Thoracic aorta (tissue), 2 donors: ENCODE measurements around the gene OCRL. TPM values are rescaled to one million over a fixed set of nuclear protein-coding genes. Genes with fewer than 3 reads are reported as not detected.
A peak's percentile ranks its signal among the peaks of the same experiment; 100 is the strongest.
"Not testable (repeated sequence)": the region's sequence is repeated elsewhere in the genome, so short reads cannot be mapped to it uniquely, and the experiment has no call there.

ENCODE experiments used
- ATAC-seq: fragments of 150-250 bp; one replicate; pipeline ENCODE4 v1.8.0; 2017; ENCODE audit warnings: low read depth; ENCODE audit not compliant: insufficient number of reproducible peaks, low FRiP score
- DNase-seq: peaks from one replicate; pipeline ENCODE4 v3.0.0-alpha.2; 2020; ENCODE audit warnings: low spot score
- H3K27ac ChIP-seq, 2 donors: fragments of 200-600 bp; sonication (generic); 1 replicate in 1 of 2; 2 replicates in 1 of 2; pipeline ENCODE4 v1.5.1; 2016; ENCODE audit warnings: mild to moderate bottlenecking in 2 of 2, moderate library complexity in 2 of 2
- H3K27me3 ChIP-seq: fragments of 200-600 bp; sonication (generic); replicated peaks from 2 replicates; pipeline ENCODE4 v1.6.0; 2016; ENCODE audit warnings: mild to moderate bottlenecking; ENCODE audit not compliant: insufficient read depth
- H3K36me3 ChIP-seq: fragments of 200-600 bp; sonication (generic); one replicate; pipeline ENCODE4 v1.5.1; 2016
- H3K4me1 ChIP-seq, 2 donors: fragments of 200-600 bp; sonication (generic); 1 replicate in 1 of 2; 2 replicates in 1 of 2; pipeline versions ENCODE4 v1.5.1 to v1.6.0; 2016; ENCODE audit warnings: low read depth in 2 of 2, mild to moderate bottlenecking in 1 of 2; ENCODE audit not compliant: control insufficient read depth in 1 of 2
- H3K4me3 ChIP-seq: fragments of 200-600 bp; sonication (generic); 2 replicates; pipeline ENCODE4 v1.5.1; 2016; ENCODE audit warnings: mild to moderate bottlenecking
- H3K9me3 ChIP-seq: fragments of 200-600 bp; sonication (generic); 2 replicates; pipeline ENCODE4 v1.5.1; 2016
- CTCF ChIP-seq: fragments of 200-600 bp; sonication (generic); IDR thresholded peaks from one replicate; pipeline ENCODE4 v1.5.1; 2019; ENCODE audit warnings: antibody characterized with exemption
- total RNA-seq, 2 donors: library from RNA; depleted of rRNA; stranded (reverse); fragments of >200 nt; gene quantifications; one replicate each; pipeline versions ENCODE4 v1.1.0 to v1.2.3, GENCODE V29; 2016

Gene OCRL
- total RNA-seq, 2 donors from 2014 or later = 19.5 to 27.9 TPM

GRCh38 chrX:129561453-129561852, 21.4 kb downstream of the OCRL start:
- ATAC-seq = no peak
- DNase-seq = no peak
- peaks cover 0 to 12% of the 10 kb centered on the region in 2 donors for H3K4me1 ChIP-seq
- no peak overlapping the region for H3K27ac ChIP-seq
- H3K36me3 ChIP-seq = peaks cover 4% of the 10 kb centered on the region
- H3K9me3 ChIP-seq = no peaks in the 10 kb centered on the region
- H3K4me3 ChIP-seq = no peak overlapping the region
- H3K27me3 ChIP-seq = no peaks in the 10 kb centered on the region
- TF ChIP-seq CTCF = no peak

- H3K4me3 ChIP-seq, H3K4me1 ChIP-seq, DNase-seq, H3K27ac ChIP-seq, H3K9me3 ChIP-seq, ATAC-seq, H3K36me3 ChIP-seq, H3K27me3 ChIP-seq: not testable (repeated sequence)
Observed at GRCh38 chrX:129564345-129564744, 24.3 kb downstream of the OCRL start.

GRCh38 chrX:129565046-129565650, 25.1 kb downstream of the OCRL start:
- peaks cover 6% of the 10 kb centered on the region for H3K36me3 ChIP-seq

GRCh38 chrX:129566073-129566472, 26.0 kb downstream of the OCRL start:
- no peak for ATAC-seq
- Histone ChIP-seq H3K36me3 (peaks cover 6% of the 10 kb centered on the region), H3K4me1 (no peaks in the 10 kb centered on the region), H3K9me3 (no peaks in the 10 kb centered on the region), H3K27ac (no peak overlapping the region), H3K27me3 (no peaks in the 10 kb centered on the region), H3K4me3 (no peak overlapping the region)
- TF ChIP-seq CTCF = no peak
- no peak for DNase-seq

More at GRCh38 chrX:129565046-129565650, 25.1 kb downstream of the OCRL start:
- DNase-seq = no peak
- Histone ChIP-seq H3K27ac (no peak overlapping the region), H3K4me3 (no peak overlapping the region), H3K4me1 (no peaks in the 10 kb centered on the region), H3K27me3 (no peaks in the 10 kb centered on the region), H3K9me3 (no peaks in the 10 kb centered on the region)
- no peak for TF ChIP-seq CTCF
- ATAC-seq = no peak

GRCh38 chrX:129568349-129568748, 28.3 kb downstream of the OCRL start:
- no peak for TF ChIP-seq CTCF
- Histone ChIP-seq H3K4me3 (no peak overlapping the region), H3K36me3 (peaks cover 2% of the 10 kb centered on the region), H3K27ac (no peak overlapping the region), H3K4me1 (peaks cover 0 to 17% of the 10 kb centered on the region in 2 donors), H3K27me3 (no peaks in the 10 kb centered on the region), H3K9me3 (no peaks in the 10 kb centered on the region)
- no peak for DNase-seq
- no peak for ATAC-seq

GRCh38 chrX:129572422-129572821, 32.4 kb downstream of the OCRL start:
- DNase-seq (no peak), ATAC-seq (no peak)
- peaks cover 0 to 35% of the 10 kb centered on the region in 2 donors for H3K4me1 ChIP-seq
- peak overlapping the region in 1 of 2 donors; percentile 44 for H3K27ac ChIP-seq
- H3K36me3 ChIP-seq = peaks cover 6% of the 10 kb centered on the region
- H3K9me3 ChIP-seq = no peaks in the 10 kb centered on the region
- no peak overlapping the region for H3K4me3 ChIP-seq
- H3K27me3 ChIP-seq = no peaks in the 10 kb centered on the region
- TF ChIP-seq CTCF = no peak

- not testable (repeated sequence) for H3K27me3 ChIP-seq, DNase-seq, H3K4me3 ChIP-seq, ATAC-seq, H3K36me3 ChIP-seq, H3K9me3 ChIP-seq
- Histone ChIP-seq H3K27ac (peak overlapping the region in 1 of 2 donors; percentile 17), H3K4me1 (peaks cover 0 to 39% of the 10 kb centered on the region in 2 donors)
Observed at GRCh38 chrX:129573652-129574051, 33.6 kb downstream of the OCRL start.
